GM10266 (cell line): ENCODE measurements around the gene SPATA21.
A peak's percentile ranks its signal among the peaks of the same experiment; 100 is the strongest.

Experiments
- DNase-seq: peaks from one replicate; pipeline ENCODE4 v3.0.0; 2012; ENCODE audit errors: extremely low spot score
- TF ChIP-seq, protein P1 (sequence below): IDR thresholded peaks from 2 replicates; pipeline ENCODE4 v1.5.1; 2012; ENCODE audit warnings: mild to moderate bottlenecking, low read depth; ENCODE audit not compliant: control insufficient read depth, insufficient read depth; ENCODE audit errors: missing control alignments

The SPATA21 gene

DNA sequence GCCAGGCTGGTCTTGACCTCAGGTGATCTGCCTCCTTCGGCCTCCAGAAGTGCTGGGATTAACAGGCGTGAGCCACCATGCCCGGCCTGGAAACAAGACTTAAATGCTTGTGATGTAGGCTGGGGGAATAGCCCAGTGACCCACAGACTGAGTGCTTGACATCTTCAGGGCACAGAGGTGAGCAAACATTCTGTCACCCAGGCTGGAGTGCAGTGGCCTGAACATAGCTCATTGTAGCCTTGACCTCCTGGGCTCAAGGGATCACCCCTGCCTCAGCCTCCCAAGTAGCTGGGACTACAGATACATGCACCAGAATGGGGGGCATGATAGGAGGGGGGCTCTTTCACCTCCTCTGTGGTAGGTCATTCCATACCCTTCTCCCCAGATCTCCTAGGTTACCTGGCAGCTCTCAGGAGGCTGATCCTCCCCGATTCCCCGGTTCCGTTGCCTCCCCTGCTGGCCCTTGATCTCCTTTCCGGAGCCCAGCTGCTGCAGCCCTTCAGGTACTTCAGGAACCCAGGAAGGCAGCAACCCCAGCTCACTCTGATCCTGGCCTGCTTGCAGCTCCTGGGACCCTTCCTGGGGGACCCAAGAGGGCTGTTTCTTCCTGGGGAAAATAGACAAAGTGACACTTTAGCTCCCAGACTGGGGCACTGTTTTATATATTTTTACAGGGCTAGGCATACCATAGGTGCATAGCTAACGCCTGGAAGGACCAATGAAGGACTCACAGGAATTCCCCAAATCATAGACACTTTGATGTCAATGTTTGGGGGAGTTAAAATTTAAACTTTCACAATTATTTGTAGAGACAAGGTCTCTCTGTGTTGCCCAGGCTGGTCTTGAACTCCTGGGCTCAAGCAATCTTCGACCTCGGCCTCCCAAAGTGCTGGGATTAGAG lies 11.8 kb downstream of the SPATA21 start:
- TF ChIP-seq, protein P1, sequence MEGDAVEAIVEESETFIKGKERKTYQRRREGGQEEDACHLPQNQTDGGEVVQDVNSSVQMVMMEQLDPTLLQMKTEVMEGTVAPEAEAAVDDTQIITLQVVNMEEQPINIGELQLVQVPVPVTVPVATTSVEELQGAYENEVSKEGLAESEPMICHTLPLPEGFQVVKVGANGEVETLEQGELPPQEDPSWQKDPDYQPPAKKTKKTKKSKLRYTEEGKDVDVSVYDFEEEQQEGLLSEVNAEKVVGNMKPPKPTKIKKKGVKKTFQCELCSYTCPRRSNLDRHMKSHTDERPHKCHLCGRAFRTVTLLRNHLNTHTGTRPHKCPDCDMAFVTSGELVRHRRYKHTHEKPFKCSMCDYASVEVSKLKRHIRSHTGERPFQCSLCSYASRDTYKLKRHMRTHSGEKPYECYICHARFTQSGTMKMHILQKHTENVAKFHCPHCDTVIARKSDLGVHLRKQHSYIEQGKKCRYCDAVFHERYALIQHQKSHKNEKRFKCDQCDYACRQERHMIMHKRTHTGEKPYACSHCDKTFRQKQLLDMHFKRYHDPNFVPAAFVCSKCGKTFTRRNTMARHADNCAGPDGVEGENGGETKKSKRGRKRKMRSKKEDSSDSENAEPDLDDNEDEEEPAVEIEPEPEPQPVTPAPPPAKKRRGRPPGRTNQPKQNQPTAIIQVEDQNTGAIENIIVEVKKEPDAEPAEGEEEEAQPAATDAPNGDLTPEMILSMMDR, result no peak
- no peak for DNase-seq

DNA sequence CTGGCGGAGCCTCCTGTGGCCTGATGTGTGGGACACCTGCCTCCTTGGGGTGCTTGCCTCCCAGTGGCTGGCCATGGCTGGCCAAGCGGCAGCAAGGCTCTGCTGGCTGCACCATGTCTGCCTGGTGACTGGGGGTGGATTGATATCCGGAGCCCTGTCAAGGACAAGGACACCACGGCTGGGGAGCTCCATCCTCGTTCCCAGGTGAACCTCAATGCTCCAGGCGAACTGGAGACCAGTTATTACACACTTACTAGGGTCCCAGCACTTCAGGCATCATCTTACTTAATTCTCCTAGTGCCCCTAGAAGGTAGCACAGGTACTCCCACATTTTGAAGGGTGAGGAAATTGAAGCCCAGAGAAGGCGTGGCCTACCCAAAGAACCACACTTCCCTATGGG lies 15.2 kb downstream of the SPATA21 start:
- TF ChIP-seq, protein P1, result no peak
- DNase-seq, result no peak

DNA sequence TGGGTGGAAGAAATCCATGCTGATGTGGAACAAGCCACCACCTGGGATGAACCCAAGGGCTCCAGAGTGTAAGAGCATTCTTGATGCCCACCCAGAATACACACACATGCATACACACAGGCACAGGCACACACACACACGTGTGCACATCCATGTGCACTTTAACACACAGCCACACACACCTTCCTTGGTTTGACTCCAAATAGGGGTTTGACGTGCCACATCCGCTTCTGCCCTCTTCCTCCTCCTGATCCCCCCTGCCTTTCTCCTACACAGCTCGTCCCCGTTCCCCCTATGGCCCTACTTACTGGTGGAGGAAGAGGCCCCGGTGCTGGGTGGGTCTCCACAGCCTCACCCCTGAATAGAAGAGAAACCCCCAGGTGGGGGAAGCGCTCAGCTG lies 16.0 kb downstream of the SPATA21 start:
- DNase-seq, result no peak
- TF ChIP-seq, protein P1, result no peak

DNA sequence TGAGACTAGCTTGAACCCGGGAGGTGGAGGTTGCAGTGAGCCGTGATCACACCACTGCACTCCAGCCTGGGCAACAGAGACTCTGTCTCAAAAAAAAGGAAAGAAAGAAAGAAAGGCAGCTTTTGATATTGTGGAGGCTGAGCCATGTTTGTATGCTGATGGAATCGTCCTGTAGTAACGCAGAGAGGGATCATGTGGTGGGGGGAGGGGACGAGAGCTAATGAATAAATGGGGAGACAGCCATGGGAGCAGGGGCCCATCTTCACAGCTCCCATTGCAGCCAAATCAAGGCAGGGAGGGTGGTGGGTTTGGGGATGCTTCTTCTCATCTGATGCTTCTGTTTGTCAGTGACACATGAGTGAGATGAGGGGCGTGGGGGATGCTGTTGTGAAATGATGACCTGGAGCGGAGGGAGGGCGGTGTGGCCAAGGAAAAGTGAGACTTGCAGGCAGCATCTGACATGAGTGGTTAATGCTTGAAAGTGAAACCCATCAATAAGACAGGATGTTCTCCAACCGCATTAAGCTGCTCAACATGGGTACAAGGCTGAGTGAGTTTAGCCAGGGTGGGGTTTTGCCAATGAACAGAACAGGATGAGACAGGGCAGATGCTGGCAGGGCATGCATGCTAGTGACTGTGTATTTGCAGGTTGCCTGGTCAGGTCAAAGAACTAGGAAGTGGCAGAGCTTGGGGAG lies 16.7 kb downstream of the SPATA21 start:
- TF ChIP-seq, protein P1, result no peak
- DNase-seq, result peak; percentile 62

DNA sequence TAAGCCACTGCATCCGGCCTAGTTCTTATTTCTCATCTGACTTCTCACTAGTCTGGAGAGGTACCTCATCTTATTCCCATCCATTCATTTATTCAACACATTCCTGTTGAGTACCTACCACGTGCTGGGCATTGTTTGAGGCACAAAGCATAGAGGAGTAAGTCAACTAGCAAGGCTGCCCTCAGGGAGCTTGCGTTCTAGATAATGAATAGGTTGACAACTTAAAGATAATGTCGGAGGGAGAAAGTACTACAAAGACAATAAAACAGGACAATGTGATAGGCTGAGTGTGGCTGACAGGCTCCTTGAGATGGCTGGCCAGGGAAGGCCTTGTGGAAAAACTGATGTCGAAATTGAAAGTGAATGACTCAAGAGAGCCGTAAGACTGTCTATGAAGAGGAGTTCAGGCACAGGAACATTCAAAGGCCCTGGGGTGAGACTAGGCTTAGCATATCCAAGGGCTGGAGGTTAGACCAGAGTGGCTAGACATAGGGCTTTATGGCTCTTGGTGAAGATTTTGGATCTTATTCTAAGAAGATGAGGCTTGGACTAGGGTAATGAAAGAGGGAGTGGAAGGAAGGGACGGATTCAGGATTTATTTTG lies 18.3 kb downstream of the SPATA21 start:
- TF ChIP-seq, protein P1, result no peak
- DNase-seq, result no peak

DNA sequence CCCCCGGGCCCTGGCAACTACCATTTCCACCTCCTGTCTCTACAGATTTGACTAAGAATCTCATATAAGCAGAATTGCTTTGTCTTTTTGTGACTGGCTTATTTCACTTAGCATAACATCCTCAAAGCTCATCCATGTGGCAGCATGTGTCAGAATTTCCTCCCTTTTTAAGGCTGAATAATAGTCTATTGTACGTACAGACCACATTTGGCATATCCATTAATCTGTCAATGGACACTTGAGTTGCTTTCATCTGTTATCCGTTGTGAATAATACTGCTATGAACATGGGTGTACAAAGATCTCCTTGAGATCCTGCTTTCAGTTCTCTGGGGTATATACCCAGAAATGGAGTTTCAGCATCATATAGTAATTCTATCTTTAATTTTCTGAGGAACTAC lies 24.0 kb downstream of the SPATA21 start:
- TF ChIP-seq, protein P1, result no peak
- DNase-seq, result no peak
